Measurements from ENCODE around the gene SC5D. TPM values are rescaled to one million over a fixed set of nuclear protein-coding genes. Genes with fewer than 3 reads are reported as not detected.

The SC5D gene
- total and polyA plus RNA-seq, 2 of the 4 experiments (the other 2 are of a cell fraction) = 21.3 to 21.7 TPM

DNA sequence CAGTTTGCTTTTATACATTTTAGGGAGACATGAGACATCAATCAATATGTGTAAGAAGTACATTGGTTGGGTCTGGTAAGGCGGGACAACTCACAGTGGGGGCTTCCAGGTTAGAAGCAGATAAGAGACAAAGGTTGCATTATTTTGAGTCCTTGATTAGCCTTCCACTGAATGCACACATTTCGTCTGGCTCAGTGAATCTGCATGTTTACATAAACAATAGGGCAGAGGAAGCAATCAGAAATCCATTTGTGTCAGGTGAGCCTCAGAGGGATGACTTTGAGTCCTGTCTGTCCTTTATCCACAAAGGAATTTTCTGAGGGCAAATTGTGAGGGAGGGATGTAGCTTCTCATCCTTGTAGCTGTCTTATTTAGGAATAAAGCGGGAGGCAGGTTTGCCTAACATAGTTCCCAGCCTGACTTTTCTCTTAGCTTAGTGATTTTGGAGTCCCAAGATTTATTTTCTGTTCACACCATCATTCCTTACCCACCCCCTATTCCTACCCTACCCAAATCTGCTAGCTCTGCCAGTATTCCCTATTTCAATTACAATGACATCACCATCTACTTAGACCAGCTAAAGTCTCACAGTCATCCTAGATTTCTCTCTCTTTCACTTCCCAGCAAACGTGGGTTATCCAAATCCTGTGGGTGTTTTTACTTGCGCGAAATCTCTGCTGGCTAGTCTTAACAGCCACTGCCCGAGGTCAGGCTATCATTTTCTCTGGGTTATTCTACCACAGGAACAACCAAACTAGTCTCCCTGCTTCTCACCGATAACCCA is 2.9 kb downstream of the SC5D start:
- intact Hi-C loops (cut with micrococcal nuclease) = no loop called here
- Histone ChIP-seq H4K91ac (ENCODE audit: insufficient read depth, low read depth, low read length) (no peak overlapping the region), H2BK15ac (ENCODE audit: low read depth, low read length) (no peak overlapping the region), H2AK9ac (replicated peaks; ENCODE audit: low read depth, low read length, poor library complexity) (no peak overlapping the region), H4K20me1 (ENCODE audit: insufficient read depth, low read length) (no peaks in the 10 kb centered on the region), H3K23ac (ENCODE audit: low read depth, low read length) (no peak overlapping the region), H3K9ac (ENCODE audit: low read depth, low read length) (no peak overlapping the region), H4K5ac (ENCODE audit: low read depth, low read length) (no peak overlapping the region), H3K4me3 (ENCODE audit: insufficient read depth, low read depth, low read length) (no peak overlapping the region), H3K4me1 (ENCODE audit: control insufficient read depth, insufficient read depth, low read length) (no peaks in the 10 kb centered on the region), H3K4me2 (ENCODE audit: low read depth, low read length) (no peak overlapping the region), H3K9me3 (ENCODE audit: control insufficient read depth, insufficient read depth, low read length) (no peaks in the 10 kb centered on the region), H3K27me3 (ENCODE audit: control insufficient read depth, insufficient read depth, low read length) (peaks cover 3% of the 10 kb centered on the region; the same call in 1 of the 2 replicates), H2BK120ac (ENCODE audit: low read depth, low read length) (no peak overlapping the region), H2AK5ac (ENCODE audit: low read depth, low read length) (no peak overlapping the region), H3K36me3 (ENCODE audit: control insufficient read depth, insufficient read depth, low read length) (peaks cover 2% of the 10 kb centered on the region; the same call in 1 of the 2 replicates), H3K27ac (ENCODE audit: insufficient read depth, low read length) (no peak overlapping the region), H4K8ac (ENCODE audit: low read depth in 2 of 2, low read length in 2 of 2) (no peak overlapping the region), H2AFZ (replicated peaks; ENCODE audit: low read length, poor library complexity) (no peak overlapping the region), H3K4ac (ENCODE audit: low read depth, low read length) (no peak overlapping the region), H3K14ac (replicated peaks; ENCODE audit: low read depth, low read length) (no peak overlapping the region), H3K56ac (ENCODE audit: extremely low read depth, insufficient read depth, low read length) (no peak overlapping the region), H3K79me1 (ENCODE audit: low read depth in 1 of 2, low read length in 2 of 2) (peaks cover 6 to 34% of the 10 kb centered on the region in 2 experiments), H3K9me1 (ENCODE audit: insufficient read depth, low read length) (no peaks in the 10 kb centered on the region; the same call in 1 of the 2 replicates), H3K18ac (ENCODE audit: low read depth, low read length) (no peak overlapping the region), H2BK20ac (ENCODE audit: low read depth, low read length) (no peak overlapping the region), H2BK5ac (ENCODE audit: low read depth, low read length, poor library complexity, severe bottlenecking) (no peak overlapping the region)
- no TSS peak for BruUV-seq (replicated peaks)
- CTCF ChIA-PET = no interaction called here
- ATAC-seq (ENCODE audit: low read depth) = no peak
- POLR2A ChIA-PET (ENCODE audit: unreplicated experiment) = interaction anchor here (0.6 kb wide), 1 partner anchor 1264 kb away, joined by 8 read pairs; no protein-coding TSS in a partner anchor
- TF ChIP-seq RAD21 (IDR thresholded peaks at IDR 0.05; ENCODE audit: low read length) (no peak), NFE2L2 (IDR thresholded peaks at IDR 0.05; ENCODE audit: low read depth, low read length) (no peak), MAZ (IDR thresholded peaks at IDR 0.05; ENCODE audit: borderline replicate concordance, low read depth, low read length) (no peak), SMC3 (IDR thresholded peaks at IDR 0.05; ENCODE audit: low read depth, low read length) (no peak), RCOR1 (IDR thresholded peaks at IDR 0.05; ENCODE audit: insufficient replicate concordance, low read length) (no peak), CEBPB (IDR thresholded peaks at IDR 0.05; ENCODE audit: low read depth, low read length) (no peak), POLR2A (IDR thresholded peaks at IDR 0.05; ENCODE audit: low read depth, low read length) (no peak), MXI1 (IDR thresholded peaks at IDR 0.05; ENCODE audit: borderline replicate concordance, low read depth, low read length) (no peak), CHD1 (IDR thresholded peaks at IDR 0.05; ENCODE audit: low read depth, low read length) (no peak)
- TF ChIP-seq, protein P1, sequence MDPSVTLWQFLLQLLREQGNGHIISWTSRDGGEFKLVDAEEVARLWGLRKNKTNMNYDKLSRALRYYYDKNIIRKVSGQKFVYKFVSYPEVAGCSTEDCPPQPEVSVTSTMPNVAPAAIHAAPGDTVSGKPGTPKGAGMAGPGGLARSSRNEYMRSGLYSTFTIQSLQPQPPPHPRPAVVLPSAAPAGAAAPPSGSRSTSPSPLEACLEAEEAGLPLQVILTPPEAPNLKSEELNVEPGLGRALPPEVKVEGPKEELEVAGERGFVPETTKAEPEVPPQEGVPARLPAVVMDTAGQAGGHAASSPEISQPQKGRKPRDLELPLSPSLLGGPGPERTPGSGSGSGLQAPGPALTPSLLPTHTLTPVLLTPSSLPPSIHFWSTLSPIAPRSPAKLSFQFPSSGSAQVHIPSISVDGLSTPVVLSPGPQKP (IDR thresholded peaks at IDR 0.05; ENCODE audit: borderline replicate concordance, low read depth, low read length) = no peak
- TF ChIP-seq, protein P2, sequence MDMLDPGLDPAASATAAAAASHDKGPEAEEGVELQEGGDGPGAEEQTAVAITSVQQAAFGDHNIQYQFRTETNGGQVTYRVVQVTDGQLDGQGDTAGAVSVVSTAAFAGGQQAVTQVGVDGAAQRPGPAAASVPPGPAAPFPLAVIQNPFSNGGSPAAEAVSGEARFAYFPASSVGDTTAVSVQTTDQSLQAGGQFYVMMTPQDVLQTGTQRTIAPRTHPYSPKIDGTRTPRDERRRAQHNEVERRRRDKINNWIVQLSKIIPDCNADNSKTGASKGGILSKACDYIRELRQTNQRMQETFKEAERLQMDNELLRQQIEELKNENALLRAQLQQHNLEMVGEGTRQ (IDR thresholded peaks at IDR 0.05; ENCODE audit: low read depth, low read length) = no peak
- WGBS, 2 experiments (ENCODE audit: extremely low coverage in 2 of 2, insufficient read length in 1 of 2) = 96% methylated on average over 5 of the region's 8 CpGs; no CpG with 5 or more reads in 1 of the 2 experiments
- in situ Hi-C loops (cut with MboI; ENCODE audit: low sequenced_read_pairs) = no loop called here
- dilution Hi-C loops (cut with HindIII; ENCODE audit: low sequenced_read_pairs, unreplicated experiment) = no loop called here
- no peak for DNase-seq
